HepG2 (cell line): Measurements from ENCODE around the gene NAE1. TPM values are rescaled to one million over a fixed set of nuclear protein-coding genes. Genes with fewer than 3 reads are reported as not detected.

Experiments
- BCLAF1 ChIP-seq: fragments of 450-650 bp; IDR thresholded peaks from 2 replicates; pipeline ENCODE4 v1.6.1; 2017; ENCODE audit warnings: mild to moderate bottlenecking
- CEBPG ChIP-seq: IDR thresholded peaks from 2 replicates; pipeline ENCODE4 v1.6.1; 2016
- GTF3A ChIP-seq: sonication (generic); formaldehyde crosslinking; conservative IDR thresholded peaks from 2 replicates; pipeline ENCODE4 v1.4.0; 2020; ENCODE audit warnings: mild to moderate bottlenecking, missing genetic modification reagents
- HHEX ChIP-seq: IDR thresholded peaks from 2 replicates; pipeline ENCODE4 v1.6.1; 2016; ENCODE audit warnings: control low read depth
- HMGXB3 ChIP-seq: sonication (generic); formaldehyde crosslinking; IDR thresholded peaks from 2 replicates; pipeline ENCODE4 v1.4.0; 2020; ENCODE audit warnings: missing genetic modification reagents, borderline replicate concordance
- HNRNPLL ChIP-seq: fragments of 200-400 bp; formaldehyde crosslinking; IDR thresholded peaks from 2 replicates; pipeline ENCODE4 v1.6.1; 2017; ENCODE audit warnings: mild to moderate bottlenecking, low read depth, low read length; ENCODE audit not compliant: poor library complexity, severe bottlenecking
- HOXA3 ChIP-seq: sonication (generic); formaldehyde crosslinking; IDR thresholded peaks from 2 replicates; pipeline ENCODE4 v1.5.0; 2020; ENCODE audit warnings: missing genetic modification reagents
- IRF2 ChIP-seq: IDR thresholded peaks from 2 replicates; pipeline ENCODE4 v1.6.1; 2018; ENCODE audit warnings: missing genetic modification reagents, missing compliant biosample characterization
- JUNB ChIP-seq: sonication (generic); formaldehyde crosslinking; IDR thresholded peaks from 2 replicates; pipeline ENCODE4 v1.8.0; 2022; ENCODE audit warnings: missing genetic modification reagents, mild to moderate bottlenecking, borderline replicate concordance
- KLF15 ChIP-seq: sonication (generic); formaldehyde crosslinking; IDR thresholded peaks from 2 replicates; pipeline ENCODE4 v1.8.1; 2023; ENCODE audit warnings: borderline replicate concordance, mild to moderate bottlenecking, inconsistent platforms, missing genetic modification reagents, mixed read lengths
- NFIB ChIP-seq: sonication (generic); formaldehyde crosslinking; IDR thresholded peaks from 2 replicates; pipeline ENCODE4 v1.9.0; 2021; ENCODE audit warnings: missing genetic modification reagents, mild to moderate bottlenecking, borderline replicate concordance
- PREB ChIP-seq: sonication (generic); formaldehyde crosslinking; IDR thresholded peaks from 2 replicates; pipeline ENCODE4 v1.4.0; 2020; ENCODE audit warnings: missing genetic modification reagents
- SRSF4 ChIP-seq: fragments of 200-400 bp; formaldehyde crosslinking; IDR thresholded peaks from one replicate; pipeline ENCODE4 v1.6.1; 2018; ENCODE audit warnings: mild to moderate bottlenecking, low read depth, low read length, moderate library complexity; ENCODE audit not compliant: poor library complexity, severe bottlenecking
- TCF7 ChIP-seq: sonication (generic); IDR thresholded peaks from 2 replicates; pipeline ENCODE4 v1.6.1; 2016; ENCODE audit warnings: antibody characterized with exemption, low read depth
- THAP11 ChIP-seq: IDR thresholded peaks from 2 replicates; pipeline ENCODE4 v1.6.1; 2016; ENCODE audit warnings: missing biosample characterization, missing genetic modification reagents
- THYN1 ChIP-seq: sonication (generic); formaldehyde crosslinking; IDR thresholded peaks from 2 replicates; pipeline ENCODE4 v1.8.1; 2023; ENCODE audit warnings: low read depth, mild to moderate bottlenecking, moderate library complexity, missing genetic modification reagents, borderline replicate concordance
- WIZ ChIP-seq: sonication (generic); formaldehyde crosslinking; IDR thresholded peaks from 2 replicates; pipeline ENCODE4 v1.5.1; 2020; ENCODE audit warnings: mild to moderate bottlenecking, missing genetic modification reagents
- ZMYM3 ChIP-seq: sonication (generic); formaldehyde crosslinking; IDR thresholded peaks from 2 replicates; pipeline ENCODE4 v1.5.1; 2020; ENCODE audit warnings: mild to moderate bottlenecking, missing genetic modification reagents
- ZNF460 ChIP-seq: sonication (generic); formaldehyde crosslinking; IDR thresholded peaks from 2 replicates; pipeline ENCODE4 v1.5.1; 2020; ENCODE audit warnings: missing genetic modification reagents, mild to moderate bottlenecking, borderline replicate concordance
- ZNF564 ChIP-seq: sonication (generic); formaldehyde crosslinking; IDR thresholded peaks from 2 replicates; pipeline ENCODE4 v1.8.1; 2023; ENCODE audit warnings: mild to moderate bottlenecking, missing genetic modification reagents
- ZNF577 ChIP-seq: sonication (generic); formaldehyde crosslinking; IDR thresholded peaks from 2 replicates; pipeline ENCODE4 v1.4.0; 2020; ENCODE audit warnings: mild to moderate bottlenecking, low read depth, missing genetic modification reagents, borderline replicate concordance
- ZNF639 ChIP-seq: conservative IDR thresholded peaks from 2 replicates; pipeline ENCODE4 v1.6.1; 2018; ENCODE audit warnings: missing genetic modification reagents
- ZNF780A ChIP-seq: sonication (generic); formaldehyde crosslinking; IDR thresholded peaks from 2 replicates; pipeline ENCODE4 v1.8.0; 2022; ENCODE audit warnings: mild to moderate bottlenecking, missing genetic modification reagents, moderate library complexity
- polyA plus RNA-seq, 8 experiments: library from polyadenylated mRNA; depleted of rRNA in 3 of 8; stranded (reverse) in 7 of 8; unstranded in 1 of 8; fragments of >200 nt; fragmentation: Illumina TruSeq in 4 of 8; extraction: Trizol in 4 of 8; gene quantifications; 2 replicates each; pipeline versions ENCODE4 v1.2.1 to v1.2.3, GENCODE V29; 2011 to 2016; ENCODE audit warnings: low read depth in 4 of 8, missing spikeins in 1 of 8, mixed read lengths in 1 of 8; ENCODE audit not compliant: insufficient read depth in 1 of 8
- total RNA-seq, 5 experiments: library from RNA; depleted of rRNA; stranded (reverse); fragments of >200 nt; fragmentation: Illumina TruSeq; extraction: Trizol; gene quantifications; 2 replicates each; pipeline ENCODE4 v1.2.3, GENCODE V29; 2016; ENCODE audit warnings: low read depth in 1 of 5

Gene NAE1
- total and polyA plus RNA-seq, 2 of the 13 experiments (the other 11 are each of a cell fraction or from before 2014, with no cell fraction given) = 95.7 to 206 TPM

GRCh38 chr16:66872559-66872942, 41.8 kb upstream of the NAE1 start (continued):
- TF ChIP-seq ZNF639 (CRISPR knock-in tag) (no peak), PREB (CRISPR knock-in tag) (no peak), WIZ (CRISPR knock-in tag) (0 out of 2 replicates have a peak, but pooled peaks have one; percentile 4), ZNF577 (no peak), TCF7 (no peak), NFIB (no peak), THAP11 (CRISPR knock-in tag) (no peak), HNRNPLL (no peak), CEBPG (CRISPR knock-in tag) (peak; percentile 51; the same call in 1 of the 2 replicates), ZNF564 (CRISPR knock-in tag) (no peak), IRF2 (no peak), HOXA3 (CRISPR knock-in tag) (no peak), ZMYM3 (CRISPR knock-in tag) (no peak), BCLAF1 (no peak), ZNF780A (CRISPR knock-in tag) (no peak), SRSF4 (no peak), KLF15 (CRISPR knock-in tag) (no peak), GTF3A (CRISPR knock-in tag) (no peak), HMGXB3 (no peak), HHEX (CRISPR knock-in tag) (no peak), JUNB (CRISPR knock-in tag) (no peak), THYN1 (CRISPR knock-in tag) (no peak), ZNF460 (CRISPR knock-in tag) (peak; percentile 71; the same call in 1 of the 2 replicates)
